Smooth muscle cell (in vitro differentiated cells): ENCODE results near the gene GDF7. TPM values are rescaled to one million over a fixed set of nuclear protein-coding genes. Genes with fewer than 3 reads are reported as not detected.

Source experiments
- DNase-seq: peaks from one replicate; lab custom pipeline; 2025; ENCODE audit not compliant: unreplicated experiment; lab: John Stamatoyannopoulos, UW
- H2AFZ ChIP-seq: fragments of 200-600 bp; sonication (generic); 2 replicates; pipeline ENCODE4 v1.6.0; 2016; ENCODE audit warnings: antibody characterized with exemption, low read depth, mild to moderate bottlenecking
- H3F3A ChIP-seq: fragments of 200-600 bp; sonication (generic); 2 replicates; pipeline ENCODE4 v1.6.0; 2017; ENCODE audit warnings: antibody characterized with exemption, low read depth
- H3K27ac ChIP-seq: fragments of 200-600 bp; sonication (generic); 2 replicates; pipeline ENCODE4 v1.5.1; 2016; ENCODE audit warnings: low read depth, mild to moderate bottlenecking
- H3K27me3 ChIP-seq: fragments of 200-600 bp; sonication (generic); 2 replicates; pipeline ENCODE4 v1.6.1; 2016; ENCODE audit warnings: low read depth, mild to moderate bottlenecking
- H3K36me3 ChIP-seq: fragments of 200-600 bp; sonication (generic); 2 replicates; pipeline ENCODE4 v1.5.1; 2016; ENCODE audit warnings: low read depth
- H3K4me1 ChIP-seq: fragments of 200-600 bp; sonication (generic); 2 replicates; pipeline ENCODE4 v1.5.1; 2016; ENCODE audit warnings: low read depth
- H3K4me2 ChIP-seq: fragments of 200-600 bp; sonication (generic); 2 replicates; pipeline ENCODE4 v1.6.0; 2016; ENCODE audit warnings: mild to moderate bottlenecking
- H3K4me3 ChIP-seq: fragments of 200-600 bp; sonication (generic); 2 replicates; pipeline ENCODE4 v1.5.1; 2016; ENCODE audit warnings: mild to moderate bottlenecking
- H3K79me2 ChIP-seq: fragments of 200-600 bp; sonication (generic); 2 replicates; pipeline ENCODE4 v1.6.0; 2016; ENCODE audit warnings: low read depth, mild to moderate bottlenecking
- H3K9ac ChIP-seq: fragments of 200-600 bp; sonication (generic); 2 replicates; pipeline ENCODE4 v1.6.0; 2016; ENCODE audit warnings: low read depth
- H3K9me3 ChIP-seq: fragments of 200-600 bp; sonication (generic); replicated peaks from 2 replicates; pipeline ENCODE4 v1.5.1; 2016; ENCODE audit warnings: low read depth
- H4K20me1 ChIP-seq: fragments of 200-600 bp; sonication (generic); 2 replicates; pipeline ENCODE4 v1.6.0; 2016; ENCODE audit warnings: low read depth
- WGBS: methylation state at CpG from one replicate; pipeline ENCODE4 v1.1.7; 2016; ENCODE audit warnings: low lambda C conversion rate; 5-methylcytosine and 5-hydroxymethylcytosine counted together
- polyA plus RNA-seq: library from polyadenylated mRNA; unstranded; fragments of >200 nt; fragmentation: Nextera tagmentation; extraction: Ambion mirVana; gene quantifications from 2 replicates; pipeline ENCODE4 v1.2.1, GENCODE V29; 2016
- total RNA-seq: library from RNA; depleted of rRNA; stranded (reverse); fragments of >200 nt; gene quantifications from 2 replicates; pipeline ENCODE4 v1.2.3, GENCODE V29; 2014
- TF ChIP-seq, protein P1 (sequence below): fragments of 200-600 bp; sonication (generic); IDR thresholded peaks from 2 replicates; pipeline ENCODE4 v1.5.1; 2017; ENCODE audit warnings: borderline replicate concordance, mild to moderate bottlenecking, antibody characterized with exemption; ENCODE audit not compliant: insufficient read depth, poor library complexity, severe bottlenecking

The GDF7 gene
- total and polyA plus RNA-seq, 2 experiments from 2014 or later = under 0.01 TPM; not detected in 1

- TF ChIP-seq, protein P1, sequence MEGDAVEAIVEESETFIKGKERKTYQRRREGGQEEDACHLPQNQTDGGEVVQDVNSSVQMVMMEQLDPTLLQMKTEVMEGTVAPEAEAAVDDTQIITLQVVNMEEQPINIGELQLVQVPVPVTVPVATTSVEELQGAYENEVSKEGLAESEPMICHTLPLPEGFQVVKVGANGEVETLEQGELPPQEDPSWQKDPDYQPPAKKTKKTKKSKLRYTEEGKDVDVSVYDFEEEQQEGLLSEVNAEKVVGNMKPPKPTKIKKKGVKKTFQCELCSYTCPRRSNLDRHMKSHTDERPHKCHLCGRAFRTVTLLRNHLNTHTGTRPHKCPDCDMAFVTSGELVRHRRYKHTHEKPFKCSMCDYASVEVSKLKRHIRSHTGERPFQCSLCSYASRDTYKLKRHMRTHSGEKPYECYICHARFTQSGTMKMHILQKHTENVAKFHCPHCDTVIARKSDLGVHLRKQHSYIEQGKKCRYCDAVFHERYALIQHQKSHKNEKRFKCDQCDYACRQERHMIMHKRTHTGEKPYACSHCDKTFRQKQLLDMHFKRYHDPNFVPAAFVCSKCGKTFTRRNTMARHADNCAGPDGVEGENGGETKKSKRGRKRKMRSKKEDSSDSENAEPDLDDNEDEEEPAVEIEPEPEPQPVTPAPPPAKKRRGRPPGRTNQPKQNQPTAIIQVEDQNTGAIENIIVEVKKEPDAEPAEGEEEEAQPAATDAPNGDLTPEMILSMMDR = no peak
- H3K79me2 ChIP-seq = no peaks in the 10 kb centered on the region
- no peak overlapping the region for H2AFZ ChIP-seq
Measured at GRCh38 chr2:20663196-20664070, 3.5 kb upstream of the GDF7 start.

GRCh38 chr2:20664071-20664390 lies 2.9 kb upstream of the GDF7 start:
- 53% methylated on average over 2 of the region's 2 CpGs for WGBS

More at GRCh38 chr2:20663196-20664070, 3.5 kb upstream of the GDF7 start:
- Histone ChIP-seq H3K9me3 (no peaks in the 10 kb centered on the region), H4K20me1 (no peaks in the 10 kb centered on the region), H3K9ac (no peak overlapping the region), H3K27ac (no peak overlapping the region), H3K27me3 (peaks cover 89% of the 10 kb centered on the region), H3K4me3 (no peak overlapping the region), H3K4me2 (no peak overlapping the region), H3K36me3 (no peaks in the 10 kb centered on the region), H3K4me1 (peaks cover 10% of the 10 kb centered on the region), H3F3A (no peaks in the 10 kb centered on the region)
- no peak for DNase-seq
- WGBS = 48% methylated on average over 7 of the region's 7 CpGs

GRCh38 chr2:20664431-20665242 lies 2.3 kb upstream of the GDF7 start:
- Histone ChIP-seq H2AFZ (no peak overlapping the region), H3K4me2 (no peak overlapping the region), H3K79me2 (no peaks in the 10 kb centered on the region), H3K4me3 (no peak overlapping the region), H3F3A (no peaks in the 10 kb centered on the region), H3K27ac (no peak overlapping the region), H3K9me3 (no peaks in the 10 kb centered on the region), H3K27me3 (peaks cover 92% of the 10 kb centered on the region), H4K20me1 (no peaks in the 10 kb centered on the region), H3K4me1 (peaks cover 15% of the 10 kb centered on the region), H3K9ac (no peak overlapping the region), H3K36me3 (no peaks in the 10 kb centered on the region)
- TF ChIP-seq, protein P1 = no peak
- no peak for DNase-seq
- 38% methylated on average over 17 of the region's 17 CpGs for WGBS

More at GRCh38 chr2:20664071-20664390, 2.9 kb upstream of the GDF7 start:
- Histone ChIP-seq H3K4me1 (peaks cover 10% of the 10 kb centered on the region), H4K20me1 (no peaks in the 10 kb centered on the region), H3K9ac (no peak overlapping the region), H3K9me3 (no peaks in the 10 kb centered on the region), H3K36me3 (no peaks in the 10 kb centered on the region), H3K27me3 (peaks cover 92% of the 10 kb centered on the region), H2AFZ (no peak overlapping the region), H3K4me2 (no peak overlapping the region), H3K27ac (no peak overlapping the region), H3K4me3 (no peak overlapping the region), H3F3A (no peaks in the 10 kb centered on the region), H3K79me2 (no peaks in the 10 kb centered on the region)
- TF ChIP-seq, protein P1 = no peak
- no peak for DNase-seq
